NCI-H2081 treated with DMSO at 0.1 percent for 48 hours (cell line): ENCODE measurements around the gene CRHR1.

ENCODE experiments used
- DNase-seq: peaks from one replicate; lab custom pipeline; 2025; lab: John Stamatoyannopoulos, UW

CRHR1 gene

DNA sequence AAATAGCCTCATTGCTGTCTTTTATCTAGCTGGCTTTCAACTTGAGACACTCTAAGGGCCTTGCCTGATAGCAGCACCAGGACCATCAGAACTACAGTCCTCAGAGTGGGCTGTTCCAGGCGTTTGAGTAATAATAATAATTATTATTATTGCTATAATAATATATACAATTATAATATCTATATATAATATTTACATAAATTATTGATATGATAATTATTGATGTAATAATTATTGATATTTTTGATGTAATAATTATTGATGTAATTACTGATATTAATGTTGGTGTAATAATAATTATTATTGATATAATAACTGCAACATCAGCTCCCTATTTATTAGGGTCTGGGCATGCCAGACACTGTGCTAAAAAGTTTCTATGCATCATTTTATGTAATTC, 25.6 kb upstream of the CRHR1 start:
- DNase-seq: no peak

DNA sequence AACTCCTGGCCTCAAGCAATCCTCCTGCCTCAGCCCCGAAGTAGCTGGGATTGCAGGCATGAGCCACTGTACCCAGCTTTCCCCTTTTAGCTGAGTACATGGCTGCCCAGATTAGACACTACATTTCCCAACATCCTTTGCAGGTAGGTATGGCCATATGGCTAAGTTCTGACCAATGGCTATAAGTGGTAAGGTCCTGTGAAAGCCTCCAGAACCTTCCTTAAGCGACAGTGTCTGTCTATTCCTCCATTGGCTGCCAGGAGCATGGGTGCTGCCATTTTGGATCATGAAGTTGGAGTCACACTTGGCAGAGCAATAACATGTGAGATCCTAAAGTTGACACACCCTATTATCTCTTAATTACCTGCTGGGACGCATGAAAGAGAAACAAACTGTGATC, 24.4 kb upstream of the CRHR1 start:
- no peak for DNase-seq

DNA sequence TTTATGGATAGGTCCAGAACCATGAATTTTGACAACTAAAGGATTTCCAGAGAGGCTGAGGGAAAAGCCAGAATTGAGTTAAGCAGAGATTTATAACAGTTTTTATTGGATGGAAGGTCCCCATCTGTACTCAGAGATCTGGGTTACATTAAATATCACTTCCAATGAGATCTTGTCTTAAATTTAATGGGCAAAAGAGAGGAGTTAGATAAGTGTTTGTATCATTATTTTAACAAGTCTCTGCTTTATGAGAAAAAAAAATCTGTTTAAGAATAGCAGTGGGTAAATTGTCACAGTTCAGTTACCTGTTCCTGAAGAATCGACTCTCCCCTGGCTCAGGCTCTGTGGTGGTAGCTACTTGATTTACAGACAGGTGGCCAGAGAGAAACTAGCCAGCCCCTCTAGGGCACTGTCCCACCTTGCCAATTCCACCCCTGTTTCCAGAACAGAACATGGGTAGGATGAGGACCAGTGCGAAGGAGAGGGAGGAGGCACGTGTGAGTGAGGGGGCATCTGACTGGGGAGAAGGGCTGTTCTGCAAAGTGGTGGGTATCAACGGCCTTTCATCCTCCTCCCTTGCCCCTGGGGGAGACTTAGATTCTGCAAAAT, 22.1 kb upstream of the CRHR1 start:
- no peak for DNase-seq

DNA sequence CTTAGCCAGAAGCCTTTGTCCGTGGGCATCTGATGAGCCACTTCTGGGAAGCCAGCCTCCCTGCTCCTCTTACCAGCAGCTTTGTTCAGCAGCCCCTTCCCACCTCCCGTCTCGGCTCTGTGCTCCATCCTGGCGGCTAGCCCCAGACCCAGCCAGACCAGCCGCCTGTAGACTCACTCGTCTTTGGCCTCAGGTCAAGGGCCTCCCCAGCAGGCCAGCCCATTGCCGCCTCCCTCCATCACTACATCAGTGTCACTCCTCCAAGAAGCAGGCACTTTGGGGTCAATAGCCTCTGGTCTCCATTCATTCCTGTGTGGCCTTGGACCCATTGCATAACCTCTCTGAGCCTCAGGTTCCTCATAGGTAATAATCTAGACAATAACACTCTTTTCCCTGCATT, 20.9 kb upstream of the CRHR1 start:
- no peak for DNase-seq

DNA sequence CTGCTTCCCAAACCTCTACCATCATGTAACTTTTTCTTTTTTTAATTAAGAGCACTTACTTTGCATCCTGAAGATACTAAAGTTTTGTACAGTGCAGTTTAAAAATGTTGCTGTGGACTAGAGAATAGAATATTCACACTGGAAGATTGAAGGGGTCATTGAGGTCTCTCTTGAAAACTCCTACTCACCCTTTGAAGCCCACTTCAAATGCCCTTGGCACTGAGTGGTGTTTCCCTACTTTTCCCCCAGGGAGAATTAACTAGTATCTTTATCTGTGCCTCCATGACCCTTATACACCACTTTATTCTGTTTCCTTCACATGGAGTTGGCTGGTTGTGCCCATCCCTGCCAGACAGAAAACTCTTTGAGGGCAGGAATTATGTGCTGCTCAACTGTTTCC, 19.6 kb upstream of the CRHR1 start:
- no peak for DNase-seq

DNA sequence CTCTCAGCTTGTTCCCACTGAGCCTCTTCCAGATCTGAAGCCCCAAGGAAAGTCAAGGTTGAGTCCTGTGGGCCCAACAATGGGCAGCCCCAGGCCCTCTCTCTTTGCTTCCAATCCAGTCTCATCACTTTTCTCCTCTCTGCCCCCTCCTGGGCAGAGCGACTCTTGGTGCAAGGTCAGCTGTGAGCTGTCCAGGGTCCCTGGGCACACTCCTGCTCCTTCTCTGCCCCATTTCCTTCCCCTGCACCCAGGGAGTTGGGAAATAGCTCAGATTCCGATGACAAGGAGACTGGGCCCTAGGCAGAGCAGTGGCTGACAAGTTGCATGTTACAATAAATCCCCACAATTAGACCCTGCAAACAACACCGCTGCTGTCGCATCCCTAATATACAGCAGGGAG, 16.1 kb upstream of the CRHR1 start:
- no peak for DNase-seq

DNA sequence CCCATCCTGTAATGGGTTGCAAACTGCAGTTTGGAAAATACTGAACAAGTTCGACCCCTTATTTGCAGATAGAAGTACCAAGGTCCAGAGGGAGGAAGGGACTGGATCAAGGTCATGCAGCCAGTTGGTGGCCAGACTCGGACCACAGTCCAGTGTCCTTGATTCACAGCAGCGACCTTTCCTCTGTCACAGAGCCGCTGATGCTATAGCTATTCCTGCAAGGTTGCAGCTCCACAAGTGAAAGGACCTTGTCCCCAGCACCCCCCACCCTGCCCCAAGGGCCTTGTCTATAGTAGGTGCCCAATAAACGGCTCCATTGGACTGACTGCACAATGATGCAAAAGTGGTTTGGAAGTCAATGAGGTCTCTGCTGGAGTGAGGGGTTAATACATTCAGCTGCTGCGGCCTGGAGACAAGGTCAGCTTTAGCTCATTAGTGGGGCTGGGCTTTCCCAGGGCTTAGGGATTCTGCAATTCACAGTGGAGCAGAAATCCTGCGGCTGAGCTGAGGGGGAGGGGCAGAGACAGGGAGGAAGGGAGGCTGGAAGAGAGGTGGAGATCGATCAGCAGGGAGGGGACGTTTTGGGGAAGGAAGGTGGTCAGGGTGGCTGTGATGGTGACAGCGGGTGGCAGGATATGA, 13.4 kb upstream of the CRHR1 start:
- DNase-seq: no peak

DNA sequence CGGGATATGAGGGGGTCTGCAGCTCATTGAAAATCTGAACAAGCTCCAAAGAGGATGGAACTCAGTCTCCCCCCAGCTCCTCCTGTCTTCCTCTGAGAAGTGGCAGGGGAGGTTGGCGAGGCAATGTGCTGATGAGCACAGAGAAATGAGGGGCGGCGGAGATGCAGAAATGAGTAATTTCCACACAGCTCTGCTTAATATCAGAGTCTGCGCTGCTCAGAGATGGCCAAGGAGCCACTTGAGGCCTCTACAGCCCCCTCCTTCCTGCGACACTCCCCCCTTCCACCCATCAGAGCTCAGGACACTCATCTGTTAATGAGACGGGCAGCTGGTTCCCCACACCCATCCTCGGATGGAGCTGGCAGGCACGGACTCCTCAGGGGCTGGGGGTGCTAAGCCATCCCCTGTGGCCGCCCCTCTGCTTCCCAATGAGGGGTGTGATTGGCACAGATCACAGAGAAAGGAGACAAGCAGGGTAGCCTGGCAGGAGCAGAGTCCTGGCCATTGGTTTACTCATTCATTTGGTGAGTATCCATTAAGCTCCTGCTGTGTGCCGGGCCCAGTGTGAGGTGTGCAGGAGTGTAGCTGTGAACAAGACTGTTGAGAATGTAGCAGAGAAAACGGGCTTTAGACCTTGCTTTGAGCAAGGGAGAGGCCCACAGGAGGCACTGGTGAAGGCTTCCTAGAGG, 12.7 kb upstream of the CRHR1 start:
- no peak for DNase-seq

DNA sequence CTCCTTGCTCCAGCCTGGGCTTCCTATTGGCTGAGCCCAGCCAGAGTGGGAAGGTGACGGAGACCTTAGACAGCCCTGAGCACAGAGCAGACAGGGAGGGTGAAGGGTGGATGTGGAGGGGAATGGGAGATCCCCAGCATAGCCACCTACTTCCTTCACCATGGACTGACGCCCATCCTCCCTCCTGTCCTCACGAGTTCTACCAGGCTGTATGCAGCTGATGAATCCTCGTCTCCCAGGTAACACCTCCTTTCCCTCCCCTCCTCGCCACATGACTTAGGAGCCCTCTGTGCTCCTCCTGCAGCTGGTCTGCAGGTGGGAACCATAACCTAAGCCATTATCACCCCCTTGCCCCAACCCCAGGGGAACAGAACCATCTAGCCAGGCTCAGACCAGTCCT, 9.0 kb upstream of the CRHR1 start:
- DNase-seq: no peak

DNA sequence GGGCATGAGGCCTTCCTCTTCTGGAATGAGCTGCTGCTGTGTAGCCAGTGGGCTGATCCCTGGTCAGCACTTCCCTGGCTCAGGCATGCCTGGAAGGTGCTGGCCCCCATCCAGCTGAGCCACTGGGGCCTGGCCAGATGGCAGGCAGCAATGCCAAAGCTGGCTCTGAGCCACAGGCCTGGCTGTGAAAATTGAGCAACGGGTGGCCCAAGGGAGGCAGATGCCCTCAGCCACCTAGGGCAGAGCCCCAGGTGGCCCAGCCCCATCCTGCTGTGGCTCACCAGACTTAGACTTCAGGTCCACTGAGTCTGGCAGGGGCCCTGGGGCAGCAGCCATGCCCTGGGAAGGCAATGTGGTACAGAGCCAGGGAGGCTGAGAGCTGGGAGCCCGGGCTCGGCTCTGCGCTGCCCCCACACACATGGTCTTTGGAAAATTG, 8.5 kb upstream of the CRHR1 start:
- peak; percentile 42 for DNase-seq

DNA sequence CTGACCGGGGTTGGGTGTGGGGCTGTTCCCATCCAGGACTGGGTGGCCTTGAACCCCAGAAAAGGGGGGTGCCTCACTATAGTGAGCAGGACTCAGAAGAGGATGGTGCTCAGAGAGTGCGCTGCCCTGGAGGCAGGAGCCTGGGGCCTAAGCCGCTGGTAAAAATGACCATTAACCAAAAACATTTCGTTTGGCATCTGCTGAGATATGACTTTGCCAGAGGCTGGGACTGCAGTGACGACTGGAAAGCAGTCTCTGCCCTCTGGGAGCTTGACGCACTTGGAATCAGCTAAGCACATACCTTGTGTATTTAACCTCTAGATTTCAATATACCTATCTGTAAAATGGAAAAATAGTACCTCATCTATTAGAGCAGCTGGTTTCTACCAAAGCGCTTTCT, 7.2 kb upstream of the CRHR1 start:
- DNase-seq: no peak

DNA sequence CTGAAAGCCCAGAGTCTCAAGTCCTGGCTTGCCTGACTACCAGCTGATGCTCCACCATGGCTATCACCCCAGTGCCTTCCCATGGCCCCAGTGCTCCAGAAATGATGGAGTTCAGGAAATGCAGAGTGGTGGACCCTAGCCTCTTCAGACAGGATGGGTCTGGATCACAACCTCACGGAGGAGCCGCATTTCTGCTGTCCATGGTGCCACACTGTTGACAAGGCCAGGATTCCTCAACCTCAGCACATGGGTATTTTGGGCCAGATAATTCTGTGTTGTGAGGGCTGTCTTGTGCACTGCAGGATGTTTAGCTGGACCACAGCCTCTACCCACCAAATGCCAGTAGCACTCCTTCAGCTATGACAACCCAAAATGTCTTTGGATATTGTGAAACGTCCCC, 6.7 kb upstream of the CRHR1 start:
- DNase-seq: no peak

DNA sequence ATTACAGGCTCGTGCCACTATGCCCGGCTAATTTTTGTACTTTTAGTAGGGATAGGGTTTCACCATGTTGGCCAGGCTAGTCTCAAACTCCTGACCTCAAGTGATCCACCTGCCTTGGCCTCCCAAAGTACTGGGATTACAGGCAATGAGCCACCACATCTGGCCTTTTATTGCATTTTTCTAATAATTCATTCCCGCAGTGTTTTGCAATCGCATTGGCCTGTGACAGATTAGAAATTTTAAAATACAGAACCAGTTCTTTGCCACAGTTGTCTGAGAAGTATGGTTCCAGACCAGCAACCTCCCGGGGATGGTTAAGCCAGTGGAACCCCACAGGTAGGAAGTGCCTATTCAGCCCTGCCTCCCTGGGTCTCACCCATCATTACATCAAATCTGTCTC, 3.2 kb upstream of the CRHR1 start:
- no peak for DNase-seq

DNA sequence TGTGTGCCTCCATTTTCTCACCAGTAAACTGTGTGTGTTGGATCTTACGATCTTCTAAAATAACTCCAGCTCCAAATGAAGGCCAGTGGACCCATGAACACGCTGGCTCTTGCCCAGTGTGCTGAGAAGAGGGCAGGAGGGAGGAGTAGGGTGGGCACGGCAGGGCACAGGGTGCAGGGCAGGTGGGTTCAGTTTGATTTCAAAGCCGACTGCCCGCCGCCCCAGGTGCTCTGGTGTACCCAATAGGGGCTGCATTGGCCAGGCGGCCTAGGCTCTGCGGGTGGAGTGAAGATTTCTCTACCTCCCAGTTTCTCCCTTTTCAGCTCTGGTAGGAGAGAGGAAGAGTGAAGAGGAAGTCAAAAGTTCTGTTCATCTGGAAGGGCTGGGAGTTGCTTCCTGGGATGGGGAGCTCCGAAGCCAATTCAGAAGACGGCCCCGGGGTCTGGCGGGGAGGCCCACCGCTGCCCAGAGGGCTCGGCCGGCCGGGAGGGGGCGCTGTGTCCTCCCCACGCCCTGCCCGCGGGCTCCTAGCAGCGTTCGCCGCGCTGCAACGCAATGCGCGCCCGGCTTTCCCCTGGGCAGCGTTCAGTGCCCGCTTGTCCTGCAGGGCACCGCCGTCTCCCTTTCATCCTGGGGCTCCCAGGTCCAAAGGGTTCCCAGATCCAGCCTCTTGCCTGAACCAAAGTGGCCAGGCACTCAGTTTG, 1.1 kb upstream of the CRHR1 start:
- DNase-seq: no peak

DNA sequence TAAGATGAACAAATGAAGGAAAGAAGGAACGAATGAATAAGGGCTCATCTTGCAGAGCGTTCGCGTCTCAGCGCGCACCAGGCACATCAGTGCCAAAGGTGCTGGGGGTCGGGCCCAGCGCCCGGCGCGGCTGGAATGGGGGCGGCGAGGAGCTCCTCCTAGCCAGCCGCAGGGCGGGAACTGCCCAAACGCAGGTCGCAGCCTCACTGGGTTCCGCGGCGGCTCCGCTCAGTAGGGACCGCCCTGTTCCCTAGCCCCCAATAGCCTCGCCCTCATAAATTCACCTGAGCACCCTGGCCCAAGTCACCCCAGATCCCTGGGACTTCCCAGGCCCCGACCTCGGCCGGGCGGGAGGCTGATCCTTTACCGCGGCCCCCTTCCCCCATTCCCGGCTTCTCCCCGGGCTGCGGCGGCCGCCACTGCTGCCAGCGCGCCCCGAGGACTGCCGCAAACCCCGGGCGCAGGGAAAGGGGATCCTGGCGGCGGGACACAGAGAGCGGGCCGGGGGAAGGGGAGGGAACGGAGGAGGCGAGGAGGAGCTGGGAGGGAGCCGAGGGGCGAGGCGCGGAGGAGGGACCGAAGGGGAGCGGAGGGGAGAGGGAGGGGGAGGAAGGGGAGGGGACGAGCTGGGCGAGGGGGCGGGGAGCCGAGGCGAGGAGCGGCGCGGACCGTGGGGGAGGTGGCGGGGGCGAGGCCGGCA, 377 bp upstream of the CRHR1 start:
- no peak for DNase-seq

DNA sequence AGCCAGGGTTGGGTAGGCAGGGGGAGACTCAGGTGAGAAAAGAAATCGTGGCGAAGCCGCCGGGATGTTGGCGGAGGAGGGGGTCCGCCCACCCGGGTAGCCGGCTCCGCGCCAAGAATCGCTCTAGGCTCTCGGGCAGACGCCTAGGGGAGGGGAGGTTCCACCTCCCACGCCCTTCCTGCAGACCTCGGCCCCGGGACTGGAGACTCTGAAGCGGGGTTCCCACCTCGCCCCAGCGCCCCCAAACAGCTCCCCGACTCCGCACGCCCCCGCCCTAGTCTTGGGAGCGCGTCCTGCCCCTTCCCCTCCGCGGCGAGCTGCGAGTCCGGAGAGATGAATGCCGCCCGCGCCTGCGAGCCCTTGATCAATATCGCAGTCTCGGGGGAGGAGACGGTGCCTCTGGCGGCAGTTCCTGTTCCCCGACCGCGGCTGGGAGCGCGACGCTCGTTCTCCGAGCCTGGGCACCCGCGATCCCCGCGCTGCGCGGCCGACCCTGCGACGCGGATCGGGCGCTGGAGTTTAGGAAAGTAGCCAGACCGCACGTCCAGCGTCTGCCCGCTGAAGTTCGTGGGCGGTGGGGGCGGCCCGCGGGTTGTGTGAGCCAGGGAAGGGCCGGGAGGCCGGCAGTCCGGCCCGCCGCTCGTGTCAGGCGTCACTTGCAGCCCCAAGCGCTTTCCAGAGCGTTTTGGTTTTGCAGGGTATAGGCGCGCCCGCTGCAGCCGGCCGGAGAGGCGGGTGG, 790 bp downstream of the CRHR1 start:
- no peak for DNase-seq

DNA sequence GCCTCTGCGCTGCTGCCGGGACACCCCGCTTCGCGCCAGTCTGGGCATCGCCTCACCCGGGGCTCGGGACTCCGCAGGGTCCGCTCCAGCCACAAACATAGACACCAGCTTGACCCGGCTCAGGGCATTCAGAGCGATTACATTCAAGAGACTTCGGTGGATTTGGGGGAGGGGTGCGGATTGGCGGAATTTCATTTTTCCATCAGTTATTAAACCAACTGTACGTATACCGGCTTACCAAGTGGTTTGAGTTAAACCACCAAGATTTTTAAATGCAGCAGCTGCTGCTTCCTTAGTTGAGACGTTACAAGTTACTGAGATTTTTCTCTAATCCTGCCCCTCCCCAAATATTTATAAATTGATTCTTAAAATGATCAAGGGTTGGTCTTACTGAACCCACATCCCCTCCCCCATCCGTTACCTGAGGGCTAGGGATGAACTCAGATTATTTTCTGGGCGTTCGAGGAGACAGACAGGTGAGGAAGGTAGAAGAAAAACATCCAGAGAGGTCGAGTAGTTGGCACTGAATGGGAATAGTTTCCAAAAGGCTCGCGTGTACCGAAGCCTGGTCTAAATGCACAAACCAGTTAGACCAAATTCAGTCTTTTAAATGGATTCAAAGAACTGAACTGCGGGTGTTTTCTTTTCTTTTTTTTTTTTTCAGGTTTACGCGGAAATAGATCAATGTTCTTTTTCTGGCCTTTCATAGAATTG, 1.5 kb downstream of the CRHR1 start:
- no peak for DNase-seq

DNA sequence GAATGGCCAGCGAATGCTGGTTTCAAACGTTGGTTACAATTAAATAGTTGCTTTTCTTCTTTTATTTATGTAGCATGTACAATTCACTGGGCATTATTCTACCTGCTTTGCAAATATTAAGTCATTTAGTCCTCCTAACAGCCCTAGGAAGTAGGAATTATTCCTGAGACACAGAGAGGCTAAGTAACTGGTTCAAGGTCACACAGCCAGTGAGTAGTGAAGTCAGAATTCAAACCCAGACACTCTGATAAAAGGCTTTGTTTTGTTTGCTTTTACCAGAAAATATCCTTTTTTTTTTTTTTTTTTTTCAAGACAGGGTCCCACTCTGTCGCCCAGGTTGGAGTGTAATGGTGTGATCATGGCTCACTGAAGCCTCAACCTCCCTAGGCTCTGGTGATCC, 2.2 kb downstream of the CRHR1 start:
- DNase-seq: no peak

DNA sequence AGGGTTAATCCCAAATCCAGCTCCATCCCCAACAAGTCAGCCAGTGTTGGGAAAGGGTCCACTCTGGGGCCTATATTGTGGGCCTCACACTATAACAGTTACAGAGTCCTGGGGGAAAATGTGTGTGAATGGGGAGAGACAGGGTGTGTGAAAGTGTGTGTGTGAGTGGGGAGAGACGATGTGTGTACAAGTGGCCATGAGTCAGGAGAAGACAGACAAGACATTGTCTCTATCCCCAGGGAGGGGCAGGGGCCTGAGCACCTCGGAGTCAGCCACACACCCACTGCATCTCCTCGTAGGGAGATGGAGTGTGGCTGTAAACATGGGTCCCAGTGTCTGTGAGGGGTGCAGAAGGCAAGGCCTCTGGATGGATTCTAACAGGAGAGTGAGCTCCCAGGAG, 2.9 kb downstream of the CRHR1 start:
- DNase-seq: no peak

DNA sequence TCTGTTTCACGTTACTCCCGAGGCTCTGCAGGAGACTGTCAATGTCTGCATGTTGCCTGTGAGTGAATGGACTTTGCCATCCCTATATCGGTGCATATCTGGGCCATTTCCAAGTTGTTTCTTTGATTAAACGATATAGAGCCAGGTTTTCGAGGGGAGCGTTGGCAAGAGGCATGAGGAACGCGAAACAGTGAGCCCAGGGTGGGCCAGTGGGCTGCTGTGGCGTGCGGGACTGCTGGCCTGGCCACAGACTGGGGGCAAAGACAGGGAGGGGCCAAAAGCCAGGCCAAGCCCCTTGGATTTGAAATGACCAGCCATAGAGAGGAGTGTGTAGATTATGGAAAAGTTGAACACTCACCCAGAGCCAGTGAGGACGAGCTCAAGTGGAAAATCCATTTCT, 3.5 kb downstream of the CRHR1 start:
- no peak for DNase-seq

DNA sequence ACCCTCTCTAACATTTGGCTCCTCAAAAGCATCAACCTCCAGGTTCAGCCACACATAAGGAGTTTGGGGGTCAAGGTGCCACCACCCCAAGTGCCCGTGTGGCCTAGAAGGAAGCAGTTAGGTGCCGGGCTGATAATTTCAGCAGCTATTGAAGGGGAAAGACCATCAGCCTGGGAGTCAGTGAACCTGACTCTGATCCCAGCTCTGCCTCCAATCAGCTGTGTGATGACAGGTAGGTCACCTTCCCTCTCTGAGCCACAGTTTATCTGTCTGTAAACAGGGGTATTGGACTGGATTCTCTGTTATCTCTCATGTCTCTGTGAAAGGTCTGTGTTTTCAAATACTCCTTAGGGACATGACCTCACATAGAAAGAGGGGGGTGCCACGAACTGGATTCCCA, 3.9 kb downstream of the CRHR1 start:
- no peak for DNase-seq
